ENCODE data around the gene AK4.

DNA sequence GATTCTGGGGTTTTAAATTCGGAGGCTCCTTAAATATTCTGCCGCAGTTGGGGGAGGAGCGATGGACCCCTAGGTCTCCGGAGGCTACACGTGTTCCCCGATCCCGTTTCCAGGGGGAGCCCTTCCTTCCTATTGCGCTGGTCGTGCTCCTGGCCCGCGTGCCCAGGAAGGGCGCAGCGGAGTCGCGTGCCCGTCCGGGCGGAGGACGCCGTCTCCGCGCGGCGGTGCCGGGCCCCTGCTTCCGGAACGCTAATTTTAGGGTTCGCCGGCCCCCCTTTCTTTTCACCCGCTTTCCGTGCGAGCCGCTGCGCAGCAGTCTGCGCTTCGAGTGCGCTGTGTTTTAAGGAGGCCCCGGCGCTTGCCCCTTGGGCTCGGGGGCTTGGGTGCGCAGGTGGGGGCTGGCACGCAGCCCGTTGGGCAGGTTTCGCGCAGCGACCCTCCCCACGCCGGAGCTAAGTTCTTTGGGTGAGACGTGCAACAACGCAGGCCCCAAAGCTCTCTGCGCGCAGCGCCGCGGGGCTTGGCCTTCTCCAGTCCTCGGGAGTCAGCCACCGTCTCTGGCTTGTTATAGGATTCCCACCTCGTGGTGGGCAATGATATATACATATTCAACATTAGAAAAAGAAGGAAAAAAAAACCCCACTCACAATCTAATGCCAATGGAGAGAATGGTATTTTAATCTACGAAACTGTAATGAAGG lies 117.8 kb downstream of the AK4 start:
- TF ChIP-seq, protein P1, sequence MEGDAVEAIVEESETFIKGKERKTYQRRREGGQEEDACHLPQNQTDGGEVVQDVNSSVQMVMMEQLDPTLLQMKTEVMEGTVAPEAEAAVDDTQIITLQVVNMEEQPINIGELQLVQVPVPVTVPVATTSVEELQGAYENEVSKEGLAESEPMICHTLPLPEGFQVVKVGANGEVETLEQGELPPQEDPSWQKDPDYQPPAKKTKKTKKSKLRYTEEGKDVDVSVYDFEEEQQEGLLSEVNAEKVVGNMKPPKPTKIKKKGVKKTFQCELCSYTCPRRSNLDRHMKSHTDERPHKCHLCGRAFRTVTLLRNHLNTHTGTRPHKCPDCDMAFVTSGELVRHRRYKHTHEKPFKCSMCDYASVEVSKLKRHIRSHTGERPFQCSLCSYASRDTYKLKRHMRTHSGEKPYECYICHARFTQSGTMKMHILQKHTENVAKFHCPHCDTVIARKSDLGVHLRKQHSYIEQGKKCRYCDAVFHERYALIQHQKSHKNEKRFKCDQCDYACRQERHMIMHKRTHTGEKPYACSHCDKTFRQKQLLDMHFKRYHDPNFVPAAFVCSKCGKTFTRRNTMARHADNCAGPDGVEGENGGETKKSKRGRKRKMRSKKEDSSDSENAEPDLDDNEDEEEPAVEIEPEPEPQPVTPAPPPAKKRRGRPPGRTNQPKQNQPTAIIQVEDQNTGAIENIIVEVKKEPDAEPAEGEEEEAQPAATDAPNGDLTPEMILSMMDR (IDR thresholded peaks at IDR 0.05): peak in 2 of 4 donors; percentile 21 to 29
- TF ChIP-seq POLR2A (IDR thresholded peaks at IDR 0.05): no peak
